ENCODE measurements around the gene MYLK. TPM values are rescaled to one million over a fixed set of nuclear protein-coding genes. Genes with fewer than 3 reads are reported as not detected.

MYLK gene
- total RNA-seq, 1 donor from 2014 or later = 24.3 TPM

DNA sequence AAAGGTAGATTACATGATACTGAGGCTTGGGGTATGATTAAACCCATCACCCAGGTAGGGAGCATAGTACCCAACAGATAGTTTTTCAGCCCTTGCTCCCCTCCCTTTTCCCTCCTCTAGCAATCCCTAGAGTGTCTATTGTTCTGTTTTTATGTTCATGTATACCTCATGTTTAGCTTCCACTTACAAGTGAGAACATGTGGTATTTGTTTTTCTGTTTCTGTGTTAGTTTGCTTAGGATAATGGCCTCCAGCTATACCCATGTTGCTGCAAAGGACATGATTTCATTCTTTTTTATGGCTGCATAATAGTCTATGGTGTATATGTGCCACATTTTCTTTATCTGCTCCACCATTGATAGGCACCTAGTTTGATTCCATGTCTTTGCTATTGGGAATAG, 82.7 kb downstream of the MYLK start:
- no peak for DNase-seq (ENCODE audit: extremely low spot score, unreplicated experiment)
- Mint-ChIP-seq H3K4me1 (ENCODE audit: unreplicated experiment) (peaks cover 19% of the 10 kb centered on the region), H3K9me3 (ENCODE audit: unreplicated experiment) (no peaks in the 10 kb centered on the region), H3K27me3 (ENCODE audit: unreplicated experiment) (peaks cover 2% of the 10 kb centered on the region), H3K36me3 (ENCODE audit: unreplicated experiment) (no peaks in the 10 kb centered on the region), H3K27ac (ENCODE audit: unreplicated experiment) (no peak overlapping the region), H3K4me3 (ENCODE audit: unreplicated experiment) (no peak overlapping the region)
- TF ChIP-seq, protein P1, sequence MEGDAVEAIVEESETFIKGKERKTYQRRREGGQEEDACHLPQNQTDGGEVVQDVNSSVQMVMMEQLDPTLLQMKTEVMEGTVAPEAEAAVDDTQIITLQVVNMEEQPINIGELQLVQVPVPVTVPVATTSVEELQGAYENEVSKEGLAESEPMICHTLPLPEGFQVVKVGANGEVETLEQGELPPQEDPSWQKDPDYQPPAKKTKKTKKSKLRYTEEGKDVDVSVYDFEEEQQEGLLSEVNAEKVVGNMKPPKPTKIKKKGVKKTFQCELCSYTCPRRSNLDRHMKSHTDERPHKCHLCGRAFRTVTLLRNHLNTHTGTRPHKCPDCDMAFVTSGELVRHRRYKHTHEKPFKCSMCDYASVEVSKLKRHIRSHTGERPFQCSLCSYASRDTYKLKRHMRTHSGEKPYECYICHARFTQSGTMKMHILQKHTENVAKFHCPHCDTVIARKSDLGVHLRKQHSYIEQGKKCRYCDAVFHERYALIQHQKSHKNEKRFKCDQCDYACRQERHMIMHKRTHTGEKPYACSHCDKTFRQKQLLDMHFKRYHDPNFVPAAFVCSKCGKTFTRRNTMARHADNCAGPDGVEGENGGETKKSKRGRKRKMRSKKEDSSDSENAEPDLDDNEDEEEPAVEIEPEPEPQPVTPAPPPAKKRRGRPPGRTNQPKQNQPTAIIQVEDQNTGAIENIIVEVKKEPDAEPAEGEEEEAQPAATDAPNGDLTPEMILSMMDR (IDR thresholded peaks at IDR 0.05) = no peak

DNA sequence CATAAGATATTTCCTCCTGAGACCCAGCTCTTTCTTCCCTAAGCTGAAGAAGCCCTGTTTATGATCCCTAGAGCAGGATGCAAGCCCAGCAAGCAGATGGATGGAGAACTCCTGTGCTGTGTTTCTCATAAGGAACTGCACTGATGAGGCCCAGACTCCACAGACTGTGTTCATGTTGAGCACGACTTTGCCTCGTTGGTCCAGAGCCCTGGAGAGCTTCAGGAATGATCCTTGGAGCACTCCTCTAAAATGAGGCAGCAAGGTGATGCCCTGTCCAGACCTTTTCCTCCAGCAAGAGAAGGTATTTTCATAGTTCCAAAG, 83.8 kb downstream of the MYLK start:
- H3K4me1 Mint-ChIP-seq (ENCODE audit: unreplicated experiment) = peaks cover 19% of the 10 kb centered on the region
- TF ChIP-seq, protein P1 (IDR thresholded peaks at IDR 0.05) = no peak
- no peaks in the 10 kb centered on the region for H3K9me3 Mint-ChIP-seq (ENCODE audit: unreplicated experiment)
- no peak for DNase-seq (ENCODE audit: extremely low spot score, unreplicated experiment)
- no peaks in the 10 kb centered on the region for H3K36me3 Mint-ChIP-seq (ENCODE audit: unreplicated experiment)
- H3K4me3 Mint-ChIP-seq (ENCODE audit: unreplicated experiment) = no peak overlapping the region
- no peak overlapping the region for H3K27ac Mint-ChIP-seq (ENCODE audit: unreplicated experiment)
- peaks cover 2% of the 10 kb centered on the region for H3K27me3 Mint-ChIP-seq (ENCODE audit: unreplicated experiment)

DNA sequence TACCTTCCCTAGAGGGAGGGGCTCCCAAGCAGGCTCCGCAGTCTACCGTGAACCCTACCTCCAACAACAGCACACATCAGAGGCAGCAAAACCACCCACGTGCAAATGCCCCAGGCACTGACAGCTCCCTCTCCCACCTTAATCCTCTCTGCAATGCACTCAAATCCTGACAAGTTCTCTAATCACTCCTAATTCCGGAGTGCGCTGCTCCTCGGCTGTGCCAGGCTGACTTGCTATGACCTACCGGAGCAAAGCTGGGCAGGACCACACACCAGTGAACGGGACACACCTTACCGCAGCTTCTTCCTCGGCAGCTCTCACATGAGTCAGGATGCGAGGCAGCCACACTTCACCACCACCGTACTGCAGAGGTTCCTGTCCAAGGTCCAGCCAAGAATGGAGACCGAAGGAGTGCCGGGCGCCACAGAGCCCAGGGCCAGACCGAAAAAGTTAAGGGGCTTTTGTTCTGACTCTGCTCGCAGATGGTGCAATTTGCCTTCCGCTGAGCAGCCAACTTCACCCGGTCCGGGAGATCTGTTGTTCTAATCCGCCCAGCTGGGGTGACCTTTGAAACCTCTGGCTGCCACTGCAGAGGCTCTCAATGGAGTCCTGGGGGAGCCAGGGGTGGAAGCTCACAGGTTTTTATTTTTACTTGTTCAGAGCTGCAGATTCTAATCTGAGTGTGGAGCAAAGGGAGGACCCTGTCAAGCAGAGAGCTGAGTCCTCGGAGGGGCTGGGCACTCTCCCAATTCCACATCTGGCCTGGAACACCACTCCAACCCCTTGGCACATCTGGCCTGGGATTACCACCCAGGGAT, 84.4 kb downstream of the MYLK start:
- DNase-seq (ENCODE audit: extremely low spot score, unreplicated experiment) = no peak
- TF ChIP-seq, protein P1 (IDR thresholded peaks at IDR 0.05) = no peak
- peak overlapping the region; percentile 48 for H3K27ac Mint-ChIP-seq (ENCODE audit: unreplicated experiment)
- H3K27me3 Mint-ChIP-seq (ENCODE audit: unreplicated experiment) = peaks cover 2% of the 10 kb centered on the region
- H3K36me3 Mint-ChIP-seq (ENCODE audit: unreplicated experiment) = no peaks in the 10 kb centered on the region
- no peaks in the 10 kb centered on the region for H3K9me3 Mint-ChIP-seq (ENCODE audit: unreplicated experiment)
- peaks cover 19% of the 10 kb centered on the region for H3K4me1 Mint-ChIP-seq (ENCODE audit: unreplicated experiment)
- peak overlapping the region; percentile 41 for H3K4me3 Mint-ChIP-seq (ENCODE audit: unreplicated experiment)

DNA sequence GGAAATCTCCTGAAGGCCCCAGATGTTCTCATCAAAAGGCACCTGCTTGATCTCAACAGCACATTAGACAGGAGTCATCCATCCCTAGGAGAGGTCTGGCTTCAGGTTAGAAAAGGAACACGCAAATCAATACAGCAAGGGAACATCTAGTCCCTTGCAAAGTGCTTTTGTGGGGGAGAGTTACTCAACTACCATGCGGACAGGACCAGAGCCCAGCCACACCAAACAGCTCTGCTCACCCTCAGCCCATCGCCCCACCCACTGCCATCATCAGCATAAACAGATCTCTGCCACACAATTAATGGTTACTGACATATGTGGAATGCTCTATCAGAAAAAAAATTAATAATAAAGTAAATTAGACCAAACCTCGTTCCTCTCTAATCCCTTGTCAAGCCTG, 85.6 kb downstream of the MYLK start:
- DNase-seq (ENCODE audit: extremely low spot score, unreplicated experiment) = no peak
- Mint-ChIP-seq H3K9me3 (ENCODE audit: unreplicated experiment) (no peaks in the 10 kb centered on the region), H3K27ac (ENCODE audit: unreplicated experiment) (no peak overlapping the region), H3K27me3 (ENCODE audit: unreplicated experiment) (peaks cover 2% of the 10 kb centered on the region), H3K4me3 (ENCODE audit: unreplicated experiment) (no peak overlapping the region), H3K36me3 (ENCODE audit: unreplicated experiment) (no peaks in the 10 kb centered on the region), H3K4me1 (ENCODE audit: unreplicated experiment) (peaks cover 19% of the 10 kb centered on the region)
- TF ChIP-seq, protein P1 (IDR thresholded peaks at IDR 0.05) = no peak

DNA sequence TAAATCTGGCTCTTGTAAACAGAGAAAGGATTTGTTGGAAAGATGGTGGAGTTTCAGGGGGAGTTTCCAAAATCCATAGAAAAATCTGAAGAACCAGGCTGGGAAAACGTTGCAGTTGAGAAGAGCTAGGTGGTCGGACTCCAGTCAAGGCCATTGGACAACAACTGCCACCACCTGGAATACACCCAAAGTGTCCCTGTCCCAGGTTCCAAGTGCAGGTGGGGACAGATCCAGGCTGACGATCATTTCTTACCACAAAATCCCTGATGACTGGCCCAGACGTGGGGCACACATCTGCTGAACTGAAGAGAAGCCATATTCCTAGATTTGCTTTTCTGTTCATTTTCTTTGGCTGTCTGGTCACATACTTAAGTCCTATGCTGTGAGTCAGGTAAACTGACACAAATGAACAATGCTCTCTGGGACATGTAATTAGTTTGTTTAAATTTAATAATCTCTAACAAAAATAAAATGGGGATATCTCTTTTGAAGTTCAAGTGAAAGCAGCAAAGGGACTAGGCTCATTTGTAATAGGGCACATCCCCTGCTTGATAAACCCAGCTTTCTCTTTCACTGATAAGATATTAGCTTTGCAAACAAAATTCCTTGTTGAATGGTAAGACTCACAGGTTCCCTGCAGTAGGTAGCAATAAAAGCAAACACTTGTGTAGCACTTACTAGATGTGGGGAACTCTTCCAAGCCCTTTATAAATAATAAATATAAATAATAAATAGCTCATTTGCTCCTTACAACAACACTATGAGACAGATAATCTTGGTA, 88.5 kb downstream of the MYLK start:
- no peak overlapping the region for H3K27ac Mint-ChIP-seq (ENCODE audit: unreplicated experiment)
- H3K4me1 Mint-ChIP-seq (ENCODE audit: unreplicated experiment) = peaks cover 41% of the 10 kb centered on the region
- TF ChIP-seq, protein P1 (IDR thresholded peaks at IDR 0.05) = no peak
- H3K9me3 Mint-ChIP-seq (ENCODE audit: unreplicated experiment) = no peaks in the 10 kb centered on the region
- peak; percentile 59 for DNase-seq (ENCODE audit: extremely low spot score, unreplicated experiment)
- H3K36me3 Mint-ChIP-seq (ENCODE audit: unreplicated experiment) = no peaks in the 10 kb centered on the region
- no peak overlapping the region for H3K4me3 Mint-ChIP-seq (ENCODE audit: unreplicated experiment)
- peaks cover 2% of the 10 kb centered on the region for H3K27me3 Mint-ChIP-seq (ENCODE audit: unreplicated experiment)
